Effector memory CD8-positive, alpha-beta T cell (primary cell): ENCODE results near the gene TUBE1.
A peak's percentile ranks its signal among the peaks of the same experiment; 100 is the strongest.

Experiments used
- ATAC-seq: fragments of 150-1000 bp; cut with Tn5 transposase; replicated peaks from 2 replicates; pipeline ENCODE4 v1.10.0; 2021; ENCODE audit warnings: mild to moderate bottlenecking, moderate library complexity
- DNase-seq, 3 experiments: peaks; one replicate each; pipeline ENCODE4 v3.0.0; 2021
- H3K27ac Mint-ChIP-seq, 2 donors: one replicate each; pipeline ENCODE4 v1.8.0; 2022; ENCODE audit warnings: mild to moderate bottlenecking in 2 of 2, mixed read lengths in 2 of 2, moderate library complexity in 2 of 2
- H3K27me3 Mint-ChIP-seq, 2 donors: one replicate each; pipeline ENCODE4 v1.8.0; 2022; ENCODE audit warnings: mixed read lengths in 2 of 2
- H3K36me3 Mint-ChIP-seq: one replicate; pipeline ENCODE4 v1.8.0; 2022; ENCODE audit warnings: mild to moderate bottlenecking, moderate library complexity, mixed read lengths; ENCODE audit not compliant: insufficient read depth
- H3K4me1 Mint-ChIP-seq, 2 donors: one replicate each; pipeline ENCODE4 v1.8.0; 2022; ENCODE audit warnings: low read depth in 2 of 2, mixed read lengths in 2 of 2
- H3K4me3 Mint-ChIP-seq, 2 donors: one replicate each; pipeline ENCODE4 v1.8.0; 2022; ENCODE audit warnings: mild to moderate bottlenecking in 2 of 2, mixed read lengths in 2 of 2, moderate library complexity in 2 of 2
- H3K9me3 Mint-ChIP-seq, 2 donors: one replicate each; pipeline ENCODE4 v1.8.0; 2022; ENCODE audit warnings: mixed read lengths in 2 of 2

TUBE1 gene

GRCh38 chr6:112038268-112038667 lies 49.0 kb downstream of the TUBE1 start:
- Mint-ChIP-seq H3K27ac (no peak overlapping the region), H3K9me3 (no peaks in the 10 kb centered on the region), H3K36me3 (no peaks in the 10 kb centered on the region), H3K4me1 (peaks cover 5 to 9% of the 10 kb centered on the region in 2 donors), H3K4me3 (no peak overlapping the region), H3K27me3 (peaks cover 0 to 10% of the 10 kb centered on the region in 2 donors)
- ATAC-seq (no peak), DNase-seq (no peak)

GRCh38 chr6:112037783-112038216 lies 49.5 kb downstream of the TUBE1 start:
- H3K27me3 Mint-ChIP-seq = peaks cover 0 to 10% of the 10 kb centered on the region in 2 donors
- H3K4me1 Mint-ChIP-seq = peaks cover 5 to 9% of the 10 kb centered on the region in 2 donors
- H3K4me3 Mint-ChIP-seq = no peak overlapping the region
- DNase-seq = no peak
- no peaks in the 10 kb centered on the region for H3K9me3 Mint-ChIP-seq
- H3K27ac Mint-ChIP-seq = no peak overlapping the region
- no peak for ATAC-seq
- no peaks in the 10 kb centered on the region for H3K36me3 Mint-ChIP-seq

- Mint-ChIP-seq H3K27me3 (peaks cover 0 to 10% of the 10 kb centered on the region in 2 donors), H3K4me1 (peaks cover 2 to 13% of the 10 kb centered on the region in 2 donors)
- ATAC-seq = no peak
Measured at GRCh38 chr6:112036088-112036637, 51.1 kb downstream of the TUBE1 start.

GRCh38 chr6:112034616-112034995 lies 52.7 kb downstream of the TUBE1 start:
- no peak for DNase-seq
- H3K9me3 Mint-ChIP-seq = no peaks in the 10 kb centered on the region
- H3K27ac Mint-ChIP-seq = no peak overlapping the region
- no peak for ATAC-seq
- no peaks in the 10 kb centered on the region for H3K36me3 Mint-ChIP-seq
- H3K4me3 Mint-ChIP-seq = no peak overlapping the region
- H3K4me1 Mint-ChIP-seq = peaks cover 9 to 26% of the 10 kb centered on the region in 2 donors
- peaks cover 0 to 10% of the 10 kb centered on the region in 2 donors for H3K27me3 Mint-ChIP-seq

More at GRCh38 chr6:112036088-112036637, 51.1 kb downstream of the TUBE1 start:
- Mint-ChIP-seq H3K36me3 (no peaks in the 10 kb centered on the region), H3K4me3 (no peak overlapping the region), H3K27ac (no peak overlapping the region), H3K9me3 (no peaks in the 10 kb centered on the region)
- no peak for DNase-seq

- DNase-seq (no peak), ATAC-seq (no peak)
- H3K27ac Mint-ChIP-seq = no peak overlapping the region
- H3K36me3 Mint-ChIP-seq = no peaks in the 10 kb centered on the region
- peaks cover 15 to 32% of the 10 kb centered on the region in 2 donors for H3K4me1 Mint-ChIP-seq
- no peaks in the 10 kb centered on the region for H3K9me3 Mint-ChIP-seq
- H3K4me3 Mint-ChIP-seq = no peak overlapping the region
- H3K27me3 Mint-ChIP-seq = peaks cover 0 to 10% of the 10 kb centered on the region in 2 donors
Measured at GRCh38 chr6:112033791-112034615, 53.3 kb downstream of the TUBE1 start.

DNA sequence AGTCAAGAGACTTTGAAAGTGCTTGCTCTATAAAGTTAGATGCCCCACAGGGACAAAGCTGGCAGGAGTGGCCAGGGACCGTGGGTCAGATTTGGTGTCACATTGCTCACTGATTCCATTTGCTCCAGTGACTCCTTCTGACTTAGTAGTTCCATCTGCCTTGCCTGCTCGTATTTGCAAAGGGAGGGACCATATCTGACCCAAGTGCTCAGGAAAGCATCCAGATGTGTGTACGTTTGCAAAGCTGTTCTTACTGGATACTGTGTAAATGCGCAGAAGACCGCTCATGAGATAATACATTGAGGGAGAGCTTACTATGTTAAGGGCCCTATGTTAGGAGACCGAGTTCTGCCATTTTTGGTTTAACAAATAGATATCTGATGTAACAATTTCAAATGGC lies 54.6 kb downstream of the TUBE1 start:
- ATAC-seq (no peak), DNase-seq (no peak)
- Mint-ChIP-seq H3K4me1 (peaks cover 28 to 44% of the 10 kb centered on the region in 2 donors), H3K27me3 (peaks cover 0 to 10% of the 10 kb centered on the region in 2 donors), H3K9me3 (no peaks in the 10 kb centered on the region), H3K36me3 (no peaks in the 10 kb centered on the region), H3K27ac (no peak overlapping the region), H3K4me3 (no peak overlapping the region)

GRCh38 chr6:112031960-112032359 lies 55.3 kb downstream of the TUBE1 start:
- H3K27ac Mint-ChIP-seq = no peak overlapping the region
- H3K9me3 Mint-ChIP-seq = no peaks in the 10 kb centered on the region
- ATAC-seq (no peak), DNase-seq (no peak)
- no peak overlapping the region for H3K4me3 Mint-ChIP-seq
- H3K4me1 Mint-ChIP-seq = peaks cover 35 to 51% of the 10 kb centered on the region in 2 donors
- H3K36me3 Mint-ChIP-seq = no peaks in the 10 kb centered on the region
- peaks cover 0 to 10% of the 10 kb centered on the region in 2 donors for H3K27me3 Mint-ChIP-seq

DNA sequence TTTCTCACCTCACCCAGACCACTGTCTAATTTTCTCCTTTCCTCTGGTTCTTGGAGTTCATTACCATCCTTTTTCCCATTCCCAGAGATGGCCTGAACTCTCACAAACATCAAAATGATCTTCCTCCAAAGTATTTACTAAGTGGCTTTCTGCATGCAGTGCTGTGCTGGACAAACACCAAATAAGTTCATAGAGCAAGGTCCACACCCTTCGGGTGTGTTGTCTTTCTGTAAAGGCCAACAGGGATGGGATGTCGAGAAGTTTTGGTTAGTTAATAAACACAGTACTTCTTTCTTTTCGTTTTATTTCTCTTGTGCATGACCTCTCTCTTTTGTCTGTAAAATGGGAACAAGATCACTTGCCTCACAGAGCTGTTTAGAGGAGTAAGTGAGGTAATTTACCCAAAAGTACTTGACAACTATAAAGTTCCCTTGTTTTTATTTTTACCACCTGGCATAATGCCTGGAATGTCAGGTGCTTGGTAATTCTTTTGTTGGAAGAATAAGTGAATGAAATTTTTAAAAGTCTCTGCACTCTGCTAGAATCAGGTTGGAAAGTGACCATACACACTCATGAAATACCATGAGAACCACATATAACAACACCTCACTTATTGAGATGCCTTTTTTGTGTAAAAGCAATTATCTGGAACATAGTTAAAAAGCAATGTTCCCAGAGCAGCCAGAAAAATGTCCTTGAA lies 56.2 kb downstream of the TUBE1 start:
- Mint-ChIP-seq H3K9me3 (no peaks in the 10 kb centered on the region), H3K27me3 (peaks cover 0 to 10% of the 10 kb centered on the region in 2 donors), H3K36me3 (no peaks in the 10 kb centered on the region), H3K4me3 (no peak overlapping the region), H3K4me1 (peaks cover 44 to 58% of the 10 kb centered on the region in 2 donors), H3K27ac (peak overlapping the region in 1 of 2 donors; percentile 29)
- no peak for ATAC-seq
- DNase-seq = no peak

DNA sequence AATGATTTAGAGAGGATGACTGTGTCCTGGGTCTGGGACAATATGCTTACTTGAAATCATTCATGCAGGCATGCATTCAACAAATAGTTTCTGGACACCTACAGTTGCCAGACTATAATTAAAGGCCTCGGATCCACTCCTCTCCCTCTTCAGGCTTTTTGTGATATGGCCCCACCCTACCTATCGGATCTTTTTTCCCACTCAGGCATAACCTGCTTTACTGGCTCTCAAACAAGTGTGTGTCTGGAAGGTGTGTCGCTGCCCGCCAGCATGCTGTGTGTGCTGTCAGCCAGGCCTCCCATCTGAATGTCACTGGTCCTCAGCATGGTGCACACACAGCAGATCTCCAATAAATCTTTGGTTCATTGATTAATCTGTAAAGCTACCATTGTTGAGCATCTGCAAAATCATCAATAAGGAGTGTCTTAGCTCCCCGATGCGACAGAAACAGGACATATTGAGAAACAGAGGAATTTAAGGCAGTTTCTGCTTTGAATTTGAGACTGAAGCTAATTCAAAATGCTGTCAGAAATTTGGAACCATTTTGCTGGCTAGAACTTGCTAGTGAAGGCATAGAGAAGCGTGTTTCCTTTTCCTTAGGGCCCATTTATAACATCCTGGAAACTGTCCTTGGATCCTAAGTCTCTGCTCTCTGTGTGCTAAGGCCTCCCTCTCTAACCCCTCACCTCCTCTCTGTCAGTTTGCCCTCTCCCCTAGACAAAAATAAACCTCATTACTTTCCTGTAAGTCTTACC lies 56.9 kb downstream of the TUBE1 start:
- Mint-ChIP-seq H3K36me3 (no peaks in the 10 kb centered on the region), H3K4me1 (peaks cover 44 to 55% of the 10 kb centered on the region in 2 donors), H3K4me3 (peak overlapping the region in 1 of 2 donors; percentile 25), H3K9me3 (no peaks in the 10 kb centered on the region), H3K27ac (peak overlapping the region in 1 of 2 donors; percentile 29), H3K27me3 (peaks cover 0 to 10% of the 10 kb centered on the region in 2 donors)
- DNase-seq (no peak), ATAC-seq (no peak)

GRCh38 chr6:112029045-112029822 lies 58.0 kb downstream of the TUBE1 start:
- ATAC-seq = no peak

GRCh38 chr6:112027942-112028674 lies 59.2 kb downstream of the TUBE1 start:
- H3K36me3 Mint-ChIP-seq = no peaks in the 10 kb centered on the region
- peak; percentile 96 for ATAC-seq
- H3K9me3 Mint-ChIP-seq = peaks cover 2 to 7% of the 10 kb centered on the region in 2 donors
- H3K4me3 Mint-ChIP-seq = peak overlapping the region; percentile 51 to 77
- no peaks in the 10 kb centered on the region for H3K27me3 Mint-ChIP-seq
- H3K4me1 Mint-ChIP-seq = peaks cover 42 to 49% of the 10 kb centered on the region in 2 donors
- DNase-seq = peak; percentile 40 to 49 (median 42)
- peak overlapping the region; percentile 80 to 95 for H3K27ac Mint-ChIP-seq

More at GRCh38 chr6:112029045-112029822, 58.0 kb downstream of the TUBE1 start:
- Mint-ChIP-seq H3K4me1 (peaks cover 44 to 53% of the 10 kb centered on the region in 2 donors), H3K4me3 (peak overlapping the region; percentile 51 to 77), H3K36me3 (no peaks in the 10 kb centered on the region), H3K27me3 (peaks cover 0 to 9% of the 10 kb centered on the region in 2 donors), H3K9me3 (peaks cover 2 to 6% of the 10 kb centered on the region in 2 donors), H3K27ac (peak overlapping the region; percentile 80 to 95)
- DNase-seq = peak; percentile 52 to 59 (median 54)

- Mint-ChIP-seq H3K4me3 (peak overlapping the region; percentile 36 to 77), H3K27ac (peak overlapping the region; percentile 80 to 95), H3K4me1 (peaks cover 42 to 49% of the 10 kb centered on the region in 2 donors), H3K27me3 (no peaks in the 10 kb centered on the region), H3K9me3 (peaks cover 2 to 7% of the 10 kb centered on the region in 2 donors), H3K36me3 (no peaks in the 10 kb centered on the region)
- ATAC-seq (no peak), DNase-seq (no peak)
Measured at GRCh38 chr6:112026933-112027332, 60.3 kb downstream of the TUBE1 start.
